Measurements from ENCODE around the gene SLC40A1. TPM values are rescaled to one million over a fixed set of nuclear protein-coding genes. Genes with fewer than 3 reads are reported as not detected.

Gene SLC40A1
- total and polyA plus RNA-seq, 12 donors, result 9.4 to 93.9 (median 46.8) TPM

DNA sequence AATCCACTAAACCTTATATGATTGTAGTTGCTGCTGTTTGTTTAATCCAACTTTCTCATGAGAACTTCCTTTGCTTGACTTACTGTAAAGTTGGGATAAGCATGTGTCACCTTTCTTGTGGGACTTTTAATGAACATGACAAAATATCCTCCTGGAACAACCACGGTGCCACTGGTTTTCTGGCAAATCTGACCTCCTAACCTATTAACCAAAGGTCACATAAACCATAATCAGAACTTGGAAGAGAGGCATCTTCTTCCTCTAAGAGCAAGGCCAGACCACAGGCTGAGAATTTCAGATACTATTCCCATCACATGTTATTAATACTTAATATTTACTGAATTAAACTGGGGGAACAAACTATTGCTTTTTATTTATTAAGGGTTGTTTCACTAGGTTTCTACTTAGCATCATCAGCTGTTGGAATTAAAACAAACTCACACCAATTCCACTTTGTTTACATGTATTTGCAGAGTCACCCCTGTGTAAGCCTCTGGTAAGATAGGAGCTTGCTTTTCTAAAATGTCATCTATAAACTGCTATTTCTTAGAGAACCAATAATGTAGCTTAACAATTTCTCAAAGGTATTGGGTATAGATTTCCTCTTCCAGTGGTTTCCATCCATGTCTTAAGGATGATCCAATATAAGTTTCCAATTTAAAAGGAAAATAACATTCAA lies 2.2 kb downstream of the SLC40A1 start:
- H3K4me3 ChIP-seq, result peak overlapping the region in 9 of 10 donors; percentile 6 to 86 (median 72)
- DNase-seq (no peak), ATAC-seq (no peak)
- WGBS, 2 donors, result 21 to 43% methylated on average over 1 of the region's 1 CpG
- TF ChIP-seq, protein P1, sequence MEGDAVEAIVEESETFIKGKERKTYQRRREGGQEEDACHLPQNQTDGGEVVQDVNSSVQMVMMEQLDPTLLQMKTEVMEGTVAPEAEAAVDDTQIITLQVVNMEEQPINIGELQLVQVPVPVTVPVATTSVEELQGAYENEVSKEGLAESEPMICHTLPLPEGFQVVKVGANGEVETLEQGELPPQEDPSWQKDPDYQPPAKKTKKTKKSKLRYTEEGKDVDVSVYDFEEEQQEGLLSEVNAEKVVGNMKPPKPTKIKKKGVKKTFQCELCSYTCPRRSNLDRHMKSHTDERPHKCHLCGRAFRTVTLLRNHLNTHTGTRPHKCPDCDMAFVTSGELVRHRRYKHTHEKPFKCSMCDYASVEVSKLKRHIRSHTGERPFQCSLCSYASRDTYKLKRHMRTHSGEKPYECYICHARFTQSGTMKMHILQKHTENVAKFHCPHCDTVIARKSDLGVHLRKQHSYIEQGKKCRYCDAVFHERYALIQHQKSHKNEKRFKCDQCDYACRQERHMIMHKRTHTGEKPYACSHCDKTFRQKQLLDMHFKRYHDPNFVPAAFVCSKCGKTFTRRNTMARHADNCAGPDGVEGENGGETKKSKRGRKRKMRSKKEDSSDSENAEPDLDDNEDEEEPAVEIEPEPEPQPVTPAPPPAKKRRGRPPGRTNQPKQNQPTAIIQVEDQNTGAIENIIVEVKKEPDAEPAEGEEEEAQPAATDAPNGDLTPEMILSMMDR (IDR thresholded peaks at IDR 0.05), result no peak
- H3K27me3 ChIP-seq, result peaks cover 0 to 7% (median 0%) of the 10 kb centered on the region in 7 donors
- intact Hi-C loops (cut with DNase I), result loop anchor here in 4 of 10 donors (5.0 to 10.0 kb wide), 2 partner anchors 64 to 111 kb away; no protein-coding TSS in a partner anchor
- H3K27ac ChIP-seq, result peak overlapping the region in 6 of 10 donors; percentile 23 to 97 (median 84)
- peaks cover 4 to 91% (median 65%) of the 10 kb centered on the region in 9 donors for H3K4me1 ChIP-seq
- no peaks in the 10 kb centered on the region for H3K9me3 ChIP-seq
- peaks cover 0 to 42% (median under 1%) of the 10 kb centered on the region in 9 donors for H3K36me3 ChIP-seq

DNA sequence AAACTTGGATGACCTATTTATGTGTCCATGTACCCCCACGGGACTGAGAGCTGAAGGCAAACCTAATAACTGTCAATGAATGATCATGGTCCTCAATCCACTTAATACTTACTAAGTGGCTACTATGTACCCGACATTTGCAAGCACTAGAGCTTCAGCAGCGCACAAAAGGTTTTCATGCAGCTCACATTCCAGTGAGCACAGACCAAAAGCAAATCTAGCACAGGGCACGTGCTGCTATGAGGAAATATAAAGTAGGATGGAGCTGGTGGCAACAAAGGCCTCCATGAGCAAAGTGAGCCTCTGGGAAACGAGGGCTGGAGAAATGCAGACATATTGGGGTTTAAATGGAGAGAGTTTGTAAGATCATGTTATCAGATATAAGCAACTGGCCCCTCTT lies 3.5 kb downstream of the SLC40A1 start:
- Histone ChIP-seq H3K27me3 (peaks cover 0 to 7% (median 0%) of the 10 kb centered on the region in 7 donors), H3K4me3 (peak overlapping the region in 7 of 10 donors; percentile 8 to 86 (median 81)), H3K4me1 (peaks cover 4 to 91% (median 72%) of the 10 kb centered on the region in 9 donors), H3K9me3 (no peaks in the 10 kb centered on the region), H3K27ac (peak overlapping the region in 4 of 10 donors; percentile 11 to 75 (median 68)), H3K36me3 (peaks cover 0 to 55% (median 10%) of the 10 kb centered on the region in 9 donors)
- DNase-seq, result no peak
- WGBS, 2 donors, result 58 to 60% methylated on average over 5 of the region's 5 CpGs
- ATAC-seq, result no peak
- TF ChIP-seq, protein P1 (IDR thresholded peaks at IDR 0.05), result no peak
- intact Hi-C loops (cut with DNase I), result loop anchor here in 4 of 10 donors (5.0 to 10.0 kb wide), 2 partner anchors 62 to 110 kb away; no protein-coding TSS in a partner anchor

DNA sequence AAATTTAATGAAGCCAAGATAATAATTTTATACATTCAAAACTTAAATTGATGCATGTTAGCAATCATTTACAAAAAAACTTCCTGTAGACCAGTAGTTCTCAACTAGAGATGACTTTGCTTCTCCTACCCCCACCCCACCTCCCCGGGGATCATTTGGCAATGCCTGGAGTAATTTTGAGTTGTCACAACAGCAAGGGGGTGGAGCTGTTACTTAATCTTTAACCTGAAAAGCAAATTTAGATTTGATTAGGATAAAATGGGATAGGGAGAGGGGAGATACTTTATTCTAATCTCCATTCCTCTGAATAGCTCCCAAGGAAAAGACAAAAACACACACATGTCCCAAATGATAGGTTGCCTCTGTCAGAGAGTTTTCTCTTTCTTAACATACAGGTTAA lies 4.2 kb downstream of the SLC40A1 start:
- intact Hi-C loops (cut with DNase I), result loop anchor here in 4 of 10 donors (5.0 to 10.0 kb wide), 2 partner anchors 62 to 109 kb away; no protein-coding TSS in a partner anchor
- H3K36me3 ChIP-seq, result peaks cover 0 to 62% (median 17%) of the 10 kb centered on the region in 9 donors
- 28 to 37% methylated on average over 1 of the region's 1 CpG for WGBS, 2 donors
- peaks cover 4 to 89% (median 66%) of the 10 kb centered on the region in 9 donors for H3K4me1 ChIP-seq
- DNase-seq (peak in 1 of 2 donors; percentile 20), ATAC-seq (no peak)
- TF ChIP-seq, protein P1 (IDR thresholded peaks at IDR 0.05), result no peak
- peaks cover 0 to 6% (median 0%) of the 10 kb centered on the region in 7 donors for H3K27me3 ChIP-seq
- peak overlapping the region in 7 of 10 donors; percentile 11 to 75 (median 64) for H3K27ac ChIP-seq
- peak overlapping the region in 5 of 10 donors; percentile 67 to 86 (median 81) for H3K4me3 ChIP-seq
- H3K9me3 ChIP-seq, result no peaks in the 10 kb centered on the region

DNA sequence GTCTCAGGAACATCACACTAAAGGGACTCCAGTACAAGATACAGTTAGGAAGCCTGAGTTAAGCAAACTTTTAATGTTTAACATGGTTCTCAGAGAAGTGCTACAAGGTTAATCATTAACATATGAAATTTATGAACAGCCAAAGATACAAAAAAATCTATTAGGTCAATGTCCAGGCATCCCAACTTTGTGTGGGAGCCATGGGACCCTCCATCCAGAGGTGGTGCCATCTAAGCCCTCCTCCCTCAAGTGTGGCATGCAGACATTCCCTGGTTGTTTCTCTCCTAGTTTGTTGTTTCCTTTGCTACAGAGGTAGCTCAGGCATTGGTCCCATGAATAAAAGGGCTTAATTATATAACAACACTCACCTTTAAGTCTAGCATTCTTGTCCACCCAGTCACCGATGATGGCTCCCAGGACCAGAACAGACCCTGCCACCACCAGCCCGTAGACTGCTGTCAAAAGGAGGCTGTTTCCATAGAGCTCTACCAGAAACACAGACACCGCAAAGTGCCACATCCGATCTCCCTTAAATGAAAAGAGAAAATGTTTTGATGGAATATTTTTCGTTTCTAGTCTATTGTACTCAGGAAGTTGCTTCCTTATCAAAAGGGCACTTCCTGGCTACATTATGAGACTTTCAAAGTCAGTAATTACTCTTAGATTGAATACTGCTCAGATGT lies 5.7 kb downstream of the SLC40A1 start:
- intact Hi-C loops (cut with DNase I), result loop anchor here in 5 of 10 donors (2.0 to 10.0 kb wide), 3 partner anchors 60 to 108 kb away; no protein-coding TSS in a partner anchor
- peaks cover 7 to 97% (median 69%) of the 10 kb centered on the region in 9 donors for H3K4me1 ChIP-seq
- ATAC-seq, result peak in 6 of 8 donors; percentile 21 to 51 (median 32)

More for the DNA sequence above, 5.7 kb downstream of the SLC40A1 start:
- TF ChIP-seq, protein P1 (IDR thresholded peaks at IDR 0.05), result no peak
- peak overlapping the region in 9 of 10 donors; percentile 11 to 75 (median 55) for H3K27ac ChIP-seq
- H3K36me3 ChIP-seq, result peaks cover 0 to 77% (median 17%) of the 10 kb centered on the region in 9 donors
- no peaks in the 10 kb centered on the region for H3K27me3 ChIP-seq
- WGBS, 2 donors, result 48 to 59% methylated on average over 5 of the region's 5 CpGs
- no peaks in the 10 kb centered on the region for H3K9me3 ChIP-seq
- DNase-seq, result no peak
- H3K4me3 ChIP-seq, result peak overlapping the region in 5 of 10 donors; percentile 22 to 86 (median 71)

All from heart right ventricle (tissue), 16 donors.